HG03175 (cell line): ENCODE data around the gene APOBEC3F.
"Not testable (repeated sequence)": the region's sequence is repeated elsewhere in the genome, so short reads cannot be mapped to it uniquely, and the experiment has no call there.

Experiments used
- ATAC-seq: cut with Tn5 transposase; IDR thresholded peaks from one replicate; pipeline ENCODE4 v1.9.1; 2021; ENCODE audit warnings: mild to moderate bottlenecking, moderate library complexity; ENCODE audit not compliant: unreplicated experiment

Gene APOBEC3F

DNA sequence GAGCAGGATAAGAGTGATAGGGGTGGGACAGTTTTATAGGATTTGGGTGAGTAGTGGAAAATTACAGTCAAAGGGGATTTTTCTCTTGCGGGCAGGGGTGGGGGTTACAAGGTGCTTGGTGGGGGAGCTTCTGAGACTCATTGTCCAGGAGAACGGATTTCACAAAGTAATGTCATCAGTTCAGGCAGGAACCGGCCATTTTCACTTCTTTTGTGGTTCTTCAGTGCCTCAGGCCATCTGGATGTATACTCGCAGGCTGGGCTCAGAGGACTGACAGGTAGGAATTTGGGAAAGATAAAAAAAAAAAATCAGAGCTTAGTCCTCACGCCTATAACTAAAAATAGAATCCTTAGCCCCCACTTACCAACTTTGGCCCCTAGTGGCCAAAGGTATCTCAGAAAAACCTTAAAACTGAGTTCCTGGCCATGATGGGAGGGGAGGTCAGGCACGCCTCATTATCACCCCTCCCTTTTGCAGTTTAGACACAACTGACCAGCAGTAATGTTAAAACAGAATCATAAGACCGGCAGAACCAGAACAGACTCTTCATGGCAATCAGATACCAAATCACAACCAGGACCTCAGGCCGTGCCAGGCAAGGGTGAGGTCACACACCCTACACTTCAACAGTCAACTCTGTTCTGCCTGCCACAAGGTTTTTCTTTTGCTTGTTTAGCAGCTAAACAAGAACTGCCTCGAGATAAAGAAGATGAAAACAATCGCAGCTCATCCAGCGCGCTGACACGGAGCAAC lies 27.5 kb downstream of the APOBEC3F start:
- no peak for ATAC-seq

DNA sequence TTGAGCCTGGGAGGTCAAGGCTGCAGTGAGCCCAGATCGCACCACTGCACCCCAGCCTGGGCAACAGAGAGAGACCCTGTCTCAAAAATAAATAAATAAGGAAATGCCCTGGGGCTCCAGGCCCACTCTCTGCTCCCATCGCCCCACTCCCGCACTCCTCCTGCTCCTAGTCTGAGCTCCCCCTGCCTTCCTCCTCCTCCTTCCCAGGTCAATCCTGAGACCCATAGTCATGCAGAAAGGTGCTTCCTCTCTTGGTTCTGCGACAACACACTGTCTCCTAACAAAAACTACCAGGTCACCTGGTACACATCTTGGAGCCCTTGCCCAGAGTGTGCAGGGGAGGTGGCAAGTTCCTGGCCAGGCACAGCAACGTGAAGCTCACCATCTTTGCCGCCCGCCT lies 29.5 kb downstream of the APOBEC3F start:
- no peak for ATAC-seq

DNA sequence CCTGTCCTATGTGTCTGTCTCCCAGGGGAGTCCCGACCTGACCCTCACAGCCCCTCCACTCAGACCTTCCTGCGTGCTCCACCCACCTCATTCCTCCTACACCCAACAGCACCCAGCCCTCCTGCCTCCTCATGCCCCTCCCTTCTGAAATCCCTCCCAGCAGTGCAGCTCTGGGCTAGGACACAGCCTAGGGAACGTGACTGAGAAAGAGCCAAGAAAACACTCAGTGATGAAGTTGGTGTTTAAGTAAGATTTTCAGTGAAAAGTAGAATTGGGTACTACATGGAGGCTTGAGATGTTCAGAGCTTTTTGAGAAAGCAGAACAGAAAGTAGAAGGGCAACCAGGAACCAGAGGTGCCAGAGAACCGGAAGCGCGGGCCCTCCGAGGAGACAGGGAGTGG lies 31.9 kb downstream of the APOBEC3F start:
- peak; percentile 51 for ATAC-seq

DNA sequence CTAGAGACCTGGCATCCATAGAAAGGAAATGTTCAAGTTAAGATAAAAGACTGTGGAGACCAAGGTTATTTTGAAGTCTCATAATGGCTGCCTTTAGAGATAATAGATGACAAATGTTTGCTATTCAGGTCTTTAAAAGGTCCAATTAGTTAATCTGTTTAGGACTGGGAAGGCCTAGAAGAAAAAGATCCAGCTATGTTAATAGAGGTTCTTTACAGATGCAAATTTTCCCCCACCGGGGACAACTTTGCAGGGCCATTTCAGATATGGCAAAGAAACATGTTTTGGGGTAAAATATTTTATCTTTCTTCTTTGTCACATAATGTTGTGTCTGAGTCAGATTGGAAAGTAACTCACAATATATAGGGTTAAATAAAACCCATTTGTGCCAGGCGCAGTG lies 33.3 kb downstream of the APOBEC3F start:
- ATAC-seq: no peak

DNA sequence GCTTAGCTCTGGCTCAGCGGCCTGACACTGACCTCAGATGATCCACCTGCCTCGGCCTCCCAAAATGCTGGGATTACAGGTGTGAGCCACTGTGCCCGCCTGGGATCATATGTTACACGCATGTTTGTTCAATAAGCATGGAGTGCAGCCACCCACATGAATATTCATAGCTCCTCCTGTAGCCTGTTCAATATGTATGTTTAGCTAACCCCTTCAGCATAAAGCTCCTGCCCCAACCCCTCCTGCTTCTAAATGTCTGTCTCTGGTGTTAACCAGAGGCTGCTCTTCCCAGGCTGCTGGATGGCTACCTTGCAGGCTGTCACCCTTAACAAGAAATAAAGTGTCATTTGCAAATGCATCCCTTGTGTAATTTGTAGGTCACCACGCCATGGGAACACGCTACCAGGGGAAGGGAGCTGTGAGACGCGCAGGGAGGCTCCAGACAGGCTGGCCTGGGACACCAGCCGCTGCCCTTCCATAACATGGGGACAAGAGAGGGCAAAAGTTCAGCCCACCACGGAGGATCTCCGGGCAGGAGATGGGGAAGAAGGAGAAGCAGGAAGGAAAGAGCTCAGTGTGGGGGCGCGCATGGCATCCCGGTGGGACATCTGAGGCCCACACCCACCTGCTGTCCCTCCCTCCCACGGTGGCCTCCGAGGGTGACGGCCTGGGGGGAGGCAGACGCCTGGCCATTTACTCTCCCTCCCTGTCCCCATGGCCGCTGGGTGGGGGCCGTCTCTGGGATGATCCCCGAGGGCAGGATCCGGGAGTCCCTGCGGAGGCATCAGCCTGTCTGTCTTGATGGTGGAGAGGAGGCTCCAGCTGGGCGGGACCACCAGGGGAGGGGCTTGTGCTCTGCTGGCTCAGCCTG lies 35.7 kb downstream of the APOBEC3F start:
- not testable (repeated sequence) for ATAC-seq

DNA sequence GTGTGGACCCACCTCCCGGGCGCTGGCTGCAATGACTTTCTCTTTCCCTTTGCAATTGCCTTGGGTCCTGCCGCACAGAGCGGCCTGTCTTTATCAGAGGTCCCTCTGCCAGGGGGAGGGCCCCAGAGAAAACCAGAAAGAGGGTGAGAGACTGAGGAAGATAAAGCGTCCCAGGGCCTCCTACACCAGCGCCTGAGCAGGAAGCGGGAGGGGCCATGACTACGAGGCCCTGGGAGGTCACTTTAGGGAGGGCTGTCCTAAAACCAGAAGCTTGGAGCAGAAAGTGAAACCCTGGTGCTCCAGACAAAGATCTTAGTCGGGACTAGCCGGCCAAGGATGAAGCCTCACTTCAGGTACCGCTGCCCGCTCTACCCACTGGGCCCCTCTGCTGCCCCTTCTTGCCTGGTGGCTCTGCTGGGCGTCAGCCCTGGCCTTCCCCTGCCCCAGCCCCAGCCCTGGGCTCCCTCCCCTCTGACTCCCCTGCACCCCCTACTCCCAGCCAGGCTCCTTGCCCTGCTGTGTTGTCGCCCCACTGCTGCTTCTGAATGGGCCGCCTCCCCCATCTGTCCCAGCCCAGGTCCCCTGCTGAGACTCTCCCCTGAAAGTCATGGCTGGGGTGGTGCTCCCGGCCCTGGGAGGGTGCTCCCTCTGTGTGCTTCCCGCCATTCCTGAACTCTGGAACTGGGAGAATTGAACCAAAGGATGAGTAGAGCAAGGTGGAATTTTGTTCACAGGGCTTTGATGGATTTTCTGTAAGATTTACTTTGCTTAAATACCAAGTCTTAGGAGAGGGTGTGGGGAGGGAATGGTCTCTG lies 36.6 kb downstream of the APOBEC3F start, which contains the start of gene APOBEC3G:
Gene APOBEC3G, plus strand, starts transcription at position 250 of the 815 bp plus-strand sequence. Its CDS starts 87 bp downstream, at position 337.
- ATAC-seq: peak; percentile 62

DNA sequence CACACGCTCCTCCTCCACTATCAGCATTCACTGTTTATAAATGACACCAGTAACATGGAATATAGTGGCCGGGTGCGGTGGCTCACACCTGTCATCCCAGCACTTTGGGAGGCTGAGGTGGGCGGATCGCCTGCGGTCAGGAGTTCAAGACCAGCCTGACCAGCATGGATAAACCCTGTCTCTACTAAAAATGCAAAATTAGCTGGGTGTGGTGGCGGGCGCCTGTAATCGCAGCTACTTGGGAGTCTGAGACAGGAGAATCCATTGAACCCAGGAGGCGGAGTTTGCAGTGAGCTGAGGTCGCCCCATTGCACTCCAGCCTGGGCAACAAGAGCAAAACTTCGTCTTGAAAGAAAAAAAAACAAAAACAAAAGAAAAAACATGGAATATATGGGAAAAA lies 37.2 kb downstream of the APOBEC3F start:
- ATAC-seq: not testable (repeated sequence)

DNA sequence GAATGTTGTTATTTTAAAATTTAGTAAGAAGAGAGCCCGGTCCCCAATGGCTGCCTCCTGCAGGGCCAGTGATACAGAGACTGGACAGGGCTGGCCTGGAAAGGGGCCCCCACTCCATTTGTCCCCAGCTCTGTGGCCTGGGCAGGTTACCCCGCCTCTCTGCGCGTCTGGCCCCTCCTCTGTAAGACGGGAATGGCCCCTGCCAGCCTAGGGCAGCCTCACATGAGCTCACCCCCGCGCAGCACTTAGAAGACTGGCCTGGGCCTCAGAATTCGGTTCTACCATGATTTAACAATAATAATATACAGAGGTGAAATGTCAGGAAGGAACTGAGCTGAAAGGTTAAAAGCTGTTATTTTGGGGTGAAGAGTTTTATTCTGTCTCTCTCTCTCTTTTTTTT lies 37.7 kb downstream of the APOBEC3F start:
- ATAC-seq: no peak

DNA sequence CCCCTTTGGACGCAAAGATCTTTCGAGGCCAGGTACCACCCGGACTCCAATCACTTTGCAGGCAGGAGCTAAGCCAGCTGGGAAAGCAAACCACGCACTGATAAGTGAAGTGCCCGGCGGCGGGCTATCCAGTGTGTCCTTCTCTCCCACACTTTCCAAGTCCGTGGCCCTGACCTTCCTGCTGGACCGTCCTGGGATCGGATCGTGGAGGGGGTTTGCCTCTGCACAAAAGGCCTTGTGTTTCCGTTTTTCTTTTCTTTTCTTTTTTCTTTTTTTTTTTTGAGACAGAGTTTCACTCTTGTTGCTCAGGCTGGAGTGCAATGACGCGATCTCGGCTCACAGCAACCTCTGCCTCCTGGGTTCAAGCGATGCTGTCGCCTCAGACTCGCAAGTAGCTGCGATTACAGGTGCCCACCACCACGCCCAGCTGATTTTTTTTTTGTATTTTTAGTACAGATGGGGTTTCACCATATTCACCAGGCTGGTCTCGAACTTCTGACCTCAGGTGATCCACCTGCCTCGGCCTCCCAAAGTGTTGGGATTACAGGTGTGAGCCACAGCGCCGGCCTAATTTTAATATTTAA lies 38.5 kb downstream of the APOBEC3F start:
- ATAC-seq: not testable (repeated sequence)

DNA sequence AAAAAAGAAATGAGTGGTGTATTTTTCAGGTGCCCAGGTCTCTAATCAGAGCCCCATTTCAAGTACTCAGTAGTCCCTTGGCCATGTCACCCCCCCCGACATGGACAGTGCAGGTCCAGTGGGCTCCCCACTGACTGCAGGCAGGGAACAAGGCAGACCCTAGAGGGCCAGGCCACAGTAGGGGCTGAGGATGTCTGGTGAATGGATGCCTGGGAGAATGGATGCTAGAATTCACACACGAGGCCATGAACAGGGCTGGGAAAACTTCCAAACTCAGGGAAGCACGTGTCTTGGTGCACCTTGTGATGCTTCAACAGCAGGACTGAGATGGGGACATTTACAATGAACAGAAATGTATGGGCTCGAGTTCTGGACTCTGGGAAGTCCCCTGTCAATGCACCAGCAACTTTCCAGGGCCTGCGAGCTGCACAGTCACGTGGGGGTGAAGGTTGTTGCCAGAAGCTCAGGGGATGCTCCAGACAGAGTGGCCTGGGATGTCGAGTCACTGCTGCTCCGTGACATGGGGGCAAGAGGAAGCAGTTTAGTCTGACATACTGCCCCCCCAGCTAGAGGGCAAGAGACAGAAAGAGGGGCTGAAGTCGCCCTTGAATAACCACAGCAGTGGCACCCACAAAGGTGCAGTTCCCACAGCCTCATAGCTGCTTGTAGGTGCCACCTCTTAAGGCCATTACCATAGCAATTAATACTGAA lies 39.5 kb downstream of the APOBEC3F start:
- no peak for ATAC-seq

DNA sequence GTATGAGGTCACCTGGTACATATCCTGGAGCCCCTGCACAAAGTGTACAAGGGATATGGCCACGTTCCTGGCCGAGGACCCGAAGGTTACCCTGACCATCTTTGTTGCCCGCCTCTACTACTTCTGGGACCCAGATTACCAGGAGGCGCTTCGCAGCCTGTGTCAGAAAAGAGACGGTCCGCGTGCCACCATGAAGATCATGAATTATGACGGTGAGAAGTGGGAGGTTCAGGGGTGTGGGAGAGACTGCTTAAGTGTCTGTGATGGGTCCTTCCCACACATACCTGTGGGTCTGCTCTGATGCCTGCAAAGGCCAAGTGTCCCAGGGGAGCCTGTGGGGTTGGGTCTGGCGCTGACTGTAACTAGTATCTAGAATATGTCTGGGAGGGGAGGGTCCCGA lies 40.4 kb downstream of the APOBEC3F start:
- no peak for ATAC-seq

DNA sequence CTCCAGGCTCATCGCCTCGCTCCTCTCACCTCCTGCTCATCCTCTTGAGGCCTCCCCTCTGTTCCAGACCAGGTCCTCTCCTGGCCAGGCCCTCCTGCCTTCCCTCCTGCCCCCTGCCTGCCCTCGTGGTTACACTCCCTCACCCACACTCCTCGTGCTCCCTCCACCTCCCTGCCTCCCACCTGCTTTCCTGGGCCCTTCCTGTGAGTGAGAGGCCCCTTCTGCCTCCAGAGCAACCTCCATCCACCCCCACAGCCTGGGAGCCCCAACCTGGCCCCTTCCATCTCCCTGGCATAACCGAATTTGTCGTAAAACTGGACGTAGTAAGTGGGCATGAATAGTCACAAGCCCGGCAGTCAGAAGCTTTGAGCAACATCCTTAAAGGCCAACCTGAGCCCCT lies 40.9 kb downstream of the APOBEC3F start:
- ATAC-seq: no peak

DNA sequence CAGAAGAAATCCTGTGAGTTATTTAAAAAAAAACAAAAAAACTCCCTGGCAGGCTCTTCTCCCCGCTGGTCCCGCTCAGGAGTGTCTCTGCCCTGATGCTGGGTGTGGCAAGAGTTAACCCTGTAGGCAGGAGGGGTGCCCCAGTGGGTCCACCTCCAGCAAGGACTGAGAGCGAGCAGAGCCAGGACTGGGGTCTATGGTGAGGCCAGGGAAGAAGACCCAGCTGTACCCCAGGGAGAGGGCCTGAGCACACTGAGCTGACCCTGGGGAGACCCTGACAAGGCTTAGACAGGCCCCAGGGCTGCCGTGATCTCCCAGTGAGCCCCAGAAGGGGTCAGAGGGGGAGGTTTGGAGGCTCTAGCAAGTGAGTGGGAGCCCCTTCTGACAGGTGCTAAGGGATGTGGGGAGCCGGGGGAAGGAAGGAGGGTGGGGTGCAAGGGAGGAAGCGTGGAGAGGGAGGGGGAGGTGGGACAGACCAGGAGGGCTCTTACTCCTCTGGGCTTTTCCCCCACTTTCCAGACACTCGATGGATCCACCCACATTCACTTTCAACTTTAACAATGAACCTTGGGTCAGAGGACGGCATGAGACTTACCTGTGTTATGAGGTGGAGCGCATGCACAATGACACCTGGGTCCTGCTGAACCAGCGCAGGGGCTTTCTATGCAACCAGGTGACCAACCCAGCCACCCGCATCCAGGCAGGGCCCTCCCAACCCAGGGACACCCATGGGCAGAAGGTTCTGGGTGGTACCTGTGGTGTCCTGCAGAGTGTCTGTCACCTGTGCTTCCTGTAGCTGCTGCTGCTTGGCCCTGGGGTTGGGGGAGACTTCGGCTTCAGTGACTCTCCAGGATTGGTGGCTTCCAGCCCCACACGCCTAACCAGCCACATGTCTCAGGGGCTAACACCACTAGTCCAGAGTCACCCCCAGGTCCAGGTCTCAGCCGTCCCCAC lies 42.8 kb downstream of the APOBEC3F start:
- ATAC-seq: no peak

DNA sequence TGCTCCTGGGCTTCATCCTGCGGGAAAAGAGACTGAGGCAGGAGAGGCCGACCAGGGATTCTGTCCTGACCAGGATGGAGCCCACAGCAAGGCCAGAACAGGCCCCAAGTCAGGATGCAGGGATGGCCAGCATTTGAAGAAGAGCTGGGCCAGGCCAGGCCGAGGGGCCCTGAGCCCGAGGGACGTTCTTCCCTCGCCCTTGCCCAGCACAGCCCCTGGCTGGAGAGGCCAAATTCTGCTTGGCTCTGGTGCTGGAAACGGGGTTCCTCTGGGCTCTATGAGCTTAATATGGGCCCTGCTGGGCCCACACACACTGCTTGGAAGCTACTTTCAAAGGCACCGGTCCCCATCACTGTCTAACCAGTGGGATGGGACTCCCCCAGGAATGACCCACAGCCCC lies 44.0 kb downstream of the APOBEC3F start:
- no peak for ATAC-seq

DNA sequence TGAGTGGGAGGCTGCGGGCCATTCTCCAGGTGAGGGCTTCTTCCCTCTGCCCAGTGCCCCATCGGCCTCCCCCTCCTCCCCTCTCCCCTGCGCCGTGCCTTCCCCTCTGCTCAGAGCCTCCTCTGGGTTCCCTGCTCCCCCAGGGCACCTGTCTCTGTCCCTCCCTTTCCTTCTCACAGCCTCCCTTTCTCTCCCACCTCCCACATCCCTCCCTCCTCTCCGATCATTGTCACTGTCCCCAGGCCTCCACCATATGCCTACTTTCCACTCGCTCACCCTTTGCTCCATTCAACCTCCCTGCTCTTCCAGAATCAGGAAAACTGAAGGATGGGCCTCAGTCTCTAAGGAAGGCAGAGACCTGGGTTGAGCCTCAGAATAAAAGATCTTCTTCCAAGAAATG lies 46.4 kb downstream of the APOBEC3F start:
- no peak for ATAC-seq

DNA sequence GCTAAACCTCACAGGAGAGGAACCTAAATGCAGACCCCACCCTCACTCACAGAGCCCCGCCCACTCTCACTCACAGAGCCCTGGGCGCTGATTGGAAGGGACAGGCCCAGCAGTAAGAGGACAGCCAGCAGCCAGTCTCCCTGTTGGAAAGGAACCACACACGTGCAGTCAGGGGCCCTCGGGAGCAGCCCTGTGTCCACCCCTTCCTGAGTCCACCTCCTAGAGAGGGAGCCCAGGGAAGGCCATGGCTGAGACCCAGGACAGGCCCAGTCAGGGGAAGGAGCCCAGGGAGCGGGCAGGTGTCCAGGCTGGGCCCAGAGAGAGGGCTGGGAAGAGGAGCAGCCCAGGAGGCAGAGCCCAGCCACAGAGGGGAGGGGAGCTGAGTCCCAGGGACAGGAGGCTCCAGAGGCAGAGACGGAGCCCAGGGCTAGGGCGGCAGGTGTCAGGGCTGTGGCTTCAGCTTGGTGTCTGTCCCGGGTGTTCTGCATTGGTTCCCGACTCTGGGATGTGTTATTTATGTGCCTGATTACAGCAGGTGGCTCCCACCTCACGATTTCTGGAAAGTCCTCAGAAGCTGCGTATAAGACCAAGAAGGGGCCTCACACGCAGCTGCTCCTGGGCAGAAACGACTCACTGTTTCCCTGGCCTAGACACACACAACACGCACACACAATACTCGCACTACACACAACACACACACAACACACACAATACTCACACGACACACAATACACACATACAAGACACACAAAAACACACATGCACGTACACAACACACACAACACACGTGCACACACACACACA lies 47.4 kb downstream of the APOBEC3F start:
- ATAC-seq: no peak

DNA sequence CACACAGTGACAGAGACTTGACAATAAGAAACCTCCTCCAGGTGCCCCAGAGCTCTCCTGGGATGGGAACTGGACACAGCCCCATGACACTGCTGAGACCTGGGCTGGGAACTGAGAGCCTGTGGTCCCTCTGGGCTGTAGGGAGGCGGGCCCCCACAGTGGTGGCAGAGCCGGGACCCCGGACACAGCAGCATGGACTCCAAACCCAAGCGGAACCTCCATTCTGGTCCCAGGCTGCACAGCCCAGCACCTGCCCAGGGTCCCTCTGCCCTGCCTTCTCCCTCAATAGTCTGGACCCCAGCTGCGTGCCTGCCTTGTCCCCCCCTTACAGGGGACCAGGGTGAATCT lies 48.0 kb downstream of the APOBEC3F start:
- no peak for ATAC-seq

DNA sequence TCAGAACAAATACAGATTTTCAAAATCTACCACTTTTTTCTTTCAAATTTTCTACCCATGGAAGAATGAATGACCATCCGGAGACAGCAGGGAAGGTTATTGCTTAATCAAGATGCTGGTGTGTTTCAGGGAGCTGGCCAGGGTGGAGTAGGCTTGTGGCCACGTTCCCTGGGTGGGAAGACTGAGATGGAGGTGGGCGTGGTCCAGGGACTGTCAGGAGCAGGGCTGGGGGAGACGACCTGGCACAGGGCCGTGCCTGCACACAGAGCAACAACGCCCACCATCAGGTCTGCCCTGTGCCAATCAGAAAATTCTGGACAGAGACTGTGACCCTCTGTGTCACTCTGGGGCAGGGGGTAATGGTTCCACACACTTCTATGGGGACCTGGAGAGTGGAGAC lies 49.3 kb downstream of the APOBEC3F start:
- no peak for ATAC-seq
